SKM-1 treated with dmso at 0.1 percent for 144 hours (cell line): ENCODE measurements around the gene CSF2.

Source experiments
- DNase-seq: peaks from one replicate; lab custom pipeline; 2025; ENCODE audit not compliant: unreplicated experiment; lab: John Stamatoyannopoulos, UW

CSF2 gene

GRCh38 chr5:132073231-132074013 is at the start of gene CSF2:
Gene CSF2, plus strand, starts transcription at chr5:132073789. Its CDS starts 35 bp downstream, at chr5:132073824.
- DNase-seq = no peak

GRCh38 chr5:132024117-132024435 is 49.5 kb upstream of the CSF2 start:
- DNase-seq = no peak

GRCh38 chr5:132024789-132025402 is 48.7 kb upstream of the CSF2 start:
- DNase-seq = no peak

- DNase-seq = no peak
Measured at GRCh38 chr5:132025403-132025971, 48.1 kb upstream of the CSF2 start.

- no peak for DNase-seq
Measured at GRCh38 chr5:132026516-132027008, 47.0 kb upstream of the CSF2 start.

GRCh38 chr5:132027027-132027426 is 46.6 kb upstream of the CSF2 start:
- DNase-seq = no peak

- DNase-seq = no peak
Measured at GRCh38 chr5:132029609-132030330, 43.8 kb upstream of the CSF2 start.

GRCh38 chr5:132030610-132031009 is 43.0 kb upstream of the CSF2 start:
- DNase-seq = no peak

GRCh38 chr5:132032196-132032595 is 41.4 kb upstream of the CSF2 start:
- DNase-seq = no peak

GRCh38 chr5:132033122-132033521 is 40.5 kb upstream of the CSF2 start:
- DNase-seq = no peak

GRCh38 chr5:132037353-132037752 is 36.2 kb upstream of the CSF2 start:
- DNase-seq = no peak

GRCh38 chr5:132044207-132044606 is 29.4 kb upstream of the CSF2 start:
- DNase-seq = peak; percentile 65

GRCh38 chr5:132046880-132047299 is 26.7 kb upstream of the CSF2 start:
- DNase-seq = no peak

- DNase-seq = no peak
Measured at GRCh38 chr5:132049093-132049492, 24.5 kb upstream of the CSF2 start.

- DNase-seq = no peak
Measured at GRCh38 chr5:132049559-132049958, 24.0 kb upstream of the CSF2 start.

GRCh38 chr5:132050136-132050535 is 23.5 kb upstream of the CSF2 start:
- DNase-seq = peak; percentile 86

GRCh38 chr5:132050661-132051552 is 22.7 kb upstream of the CSF2 start:
- no peak for DNase-seq

- no peak for DNase-seq
Measured at GRCh38 chr5:132052520-132052919, 21.1 kb upstream of the CSF2 start.

- DNase-seq = no peak
Measured at GRCh38 chr5:132053483-132053882, 20.1 kb upstream of the CSF2 start.

GRCh38 chr5:132054031-132054696 is 19.4 kb upstream of the CSF2 start:
- DNase-seq = no peak
